Tibial nerve (tissue), 3 donors: Measurements from ENCODE around the gene OR51I1.

Experiments
- POLR2A ChIP-seq, 2 donors: fragments of 450-650 bp; IDR thresholded peaks; one replicate each; pipeline ENCODE4 v1.6.1; 2017; ENCODE audit warnings: antibody characterized with exemption in 2 of 2, mild to moderate bottlenecking in 2 of 2, moderate library complexity in 2 of 2
- TF ChIP-seq, protein P1 (sequence below), 5 experiments: fragments of 200-600 bp in 3 of 5; fragments of 450-650 bp in 2 of 5; sonication (generic) in 3 of 5; IDR thresholded peaks; one replicate each; pipeline ENCODE4 v1.5.1; 2016 to 2019; ENCODE audit warnings: antibody characterized with exemption in 5 of 5, mild to moderate bottlenecking in 3 of 5, moderate library complexity in 2 of 5

DNA sequence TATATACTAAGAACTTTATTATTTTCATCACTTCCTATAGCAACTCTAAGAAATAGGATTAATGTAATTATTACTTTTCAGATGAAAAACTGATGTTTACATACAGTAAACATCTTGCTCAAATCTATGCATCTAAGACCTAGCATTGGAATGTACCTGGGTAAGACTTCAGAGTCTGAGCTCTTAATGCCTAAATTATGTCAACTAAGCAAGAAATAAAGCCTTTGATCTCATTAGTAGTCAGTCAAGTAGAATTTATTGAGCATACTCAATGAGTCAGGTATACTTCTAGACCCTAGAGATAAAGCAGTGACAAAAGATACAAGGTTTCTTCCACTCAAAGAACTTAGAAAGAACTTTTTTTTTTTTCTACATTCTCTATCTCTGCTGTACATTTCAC lies 36.1 kb downstream of the OR51I1 start:
- TF ChIP-seq, protein P1, sequence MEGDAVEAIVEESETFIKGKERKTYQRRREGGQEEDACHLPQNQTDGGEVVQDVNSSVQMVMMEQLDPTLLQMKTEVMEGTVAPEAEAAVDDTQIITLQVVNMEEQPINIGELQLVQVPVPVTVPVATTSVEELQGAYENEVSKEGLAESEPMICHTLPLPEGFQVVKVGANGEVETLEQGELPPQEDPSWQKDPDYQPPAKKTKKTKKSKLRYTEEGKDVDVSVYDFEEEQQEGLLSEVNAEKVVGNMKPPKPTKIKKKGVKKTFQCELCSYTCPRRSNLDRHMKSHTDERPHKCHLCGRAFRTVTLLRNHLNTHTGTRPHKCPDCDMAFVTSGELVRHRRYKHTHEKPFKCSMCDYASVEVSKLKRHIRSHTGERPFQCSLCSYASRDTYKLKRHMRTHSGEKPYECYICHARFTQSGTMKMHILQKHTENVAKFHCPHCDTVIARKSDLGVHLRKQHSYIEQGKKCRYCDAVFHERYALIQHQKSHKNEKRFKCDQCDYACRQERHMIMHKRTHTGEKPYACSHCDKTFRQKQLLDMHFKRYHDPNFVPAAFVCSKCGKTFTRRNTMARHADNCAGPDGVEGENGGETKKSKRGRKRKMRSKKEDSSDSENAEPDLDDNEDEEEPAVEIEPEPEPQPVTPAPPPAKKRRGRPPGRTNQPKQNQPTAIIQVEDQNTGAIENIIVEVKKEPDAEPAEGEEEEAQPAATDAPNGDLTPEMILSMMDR (IDR thresholded peaks at IDR 0.05): no peak
- TF ChIP-seq POLR2A (IDR thresholded peaks at IDR 0.05): no peak
